ENCODE data around the gene VSNL1. TPM values are rescaled to one million over a fixed set of nuclear protein-coding genes. Genes with fewer than 3 reads are reported as not detected.

VSNL1 gene
- total RNA-seq, 3 donors from 2014 or later, result 2.1 to 5.4 (median 2.1) TPM

DNA sequence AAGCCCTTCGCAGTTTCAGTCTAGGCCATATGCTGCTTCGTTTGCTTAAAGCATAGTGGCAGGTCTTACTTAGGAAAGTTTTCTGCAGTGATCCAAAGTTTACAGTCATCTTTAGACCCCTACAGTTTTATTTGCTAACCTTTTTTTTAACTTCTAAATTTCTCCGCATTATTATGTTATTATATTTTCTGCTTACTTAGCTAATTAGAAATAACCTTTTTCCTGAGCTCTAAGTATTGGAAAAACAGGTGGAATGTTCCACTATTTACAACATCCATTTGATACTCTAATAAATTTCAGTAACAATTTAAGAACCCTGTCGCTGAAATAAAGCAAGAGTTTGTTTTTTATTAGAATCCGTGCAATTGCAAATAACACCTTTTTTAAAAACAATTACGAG, 18.2 kb upstream of the VSNL1 start:
- intact Hi-C loops (cut with DNase I, micrococcal nuclease), result no loop called here
- Histone ChIP-seq H3K9me3 (no peaks in the 10 kb centered on the region), H3K36me3 (ENCODE audit: low read depth) (no peaks in the 10 kb centered on the region), H3K4me3 (no peak overlapping the region), H3K4me1 (ENCODE audit: low read depth) (no peaks in the 10 kb centered on the region)
- TF ChIP-seq, protein P1, sequence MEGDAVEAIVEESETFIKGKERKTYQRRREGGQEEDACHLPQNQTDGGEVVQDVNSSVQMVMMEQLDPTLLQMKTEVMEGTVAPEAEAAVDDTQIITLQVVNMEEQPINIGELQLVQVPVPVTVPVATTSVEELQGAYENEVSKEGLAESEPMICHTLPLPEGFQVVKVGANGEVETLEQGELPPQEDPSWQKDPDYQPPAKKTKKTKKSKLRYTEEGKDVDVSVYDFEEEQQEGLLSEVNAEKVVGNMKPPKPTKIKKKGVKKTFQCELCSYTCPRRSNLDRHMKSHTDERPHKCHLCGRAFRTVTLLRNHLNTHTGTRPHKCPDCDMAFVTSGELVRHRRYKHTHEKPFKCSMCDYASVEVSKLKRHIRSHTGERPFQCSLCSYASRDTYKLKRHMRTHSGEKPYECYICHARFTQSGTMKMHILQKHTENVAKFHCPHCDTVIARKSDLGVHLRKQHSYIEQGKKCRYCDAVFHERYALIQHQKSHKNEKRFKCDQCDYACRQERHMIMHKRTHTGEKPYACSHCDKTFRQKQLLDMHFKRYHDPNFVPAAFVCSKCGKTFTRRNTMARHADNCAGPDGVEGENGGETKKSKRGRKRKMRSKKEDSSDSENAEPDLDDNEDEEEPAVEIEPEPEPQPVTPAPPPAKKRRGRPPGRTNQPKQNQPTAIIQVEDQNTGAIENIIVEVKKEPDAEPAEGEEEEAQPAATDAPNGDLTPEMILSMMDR (IDR thresholded peaks at IDR 0.05), result no peak
- no peak for ATAC-seq
- DNase-seq, result no peak

DNA sequence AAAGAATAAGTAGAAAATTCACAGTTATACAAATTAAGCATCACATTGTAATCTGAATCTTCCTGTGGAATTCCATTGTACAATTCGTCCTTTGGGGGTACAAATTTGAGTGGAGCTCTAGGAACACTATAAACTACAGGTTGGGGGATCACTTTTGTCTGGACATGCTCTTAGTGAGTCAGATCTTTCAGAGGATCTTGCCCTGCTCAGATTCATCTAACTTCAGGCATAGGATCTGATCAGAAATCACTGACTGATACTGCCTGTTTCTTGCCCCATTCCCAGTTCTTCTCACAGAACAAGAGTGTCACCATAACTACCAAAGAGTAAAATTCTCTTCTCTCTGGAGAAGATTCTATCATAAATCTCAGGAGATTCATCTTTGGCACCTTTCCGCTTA, 10.7 kb upstream of the VSNL1 start:
- Histone ChIP-seq H3K4me1 (ENCODE audit: low read depth) (no peaks in the 10 kb centered on the region), H3K9me3 (no peaks in the 10 kb centered on the region), H3K36me3 (ENCODE audit: low read depth) (no peaks in the 10 kb centered on the region), H3K4me3 (no peak overlapping the region)
- DNase-seq (no peak), ATAC-seq (no peak)
- intact Hi-C loops (cut with DNase I, micrococcal nuclease), result no loop called here
- TF ChIP-seq, protein P1 (IDR thresholded peaks at IDR 0.05), result no peak

DNA sequence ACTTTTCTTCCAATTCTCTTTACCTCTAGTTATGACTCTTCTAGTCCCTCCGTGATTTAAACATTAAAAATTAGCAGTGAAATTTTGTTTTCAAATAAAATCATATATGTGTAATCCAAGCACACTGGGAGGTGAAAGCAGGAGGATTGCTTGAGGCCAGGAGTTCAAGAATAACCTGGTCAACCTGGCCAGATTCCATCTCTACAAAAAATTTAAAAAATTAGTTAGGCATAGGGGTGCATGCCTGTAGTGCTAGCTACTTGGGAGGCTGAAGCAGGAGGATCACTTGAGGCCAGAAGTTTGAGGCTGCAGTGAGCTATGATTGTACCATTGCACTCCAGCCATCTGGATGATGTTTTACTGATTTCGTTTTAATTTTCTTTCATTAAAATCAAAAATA, 7.0 kb upstream of the VSNL1 start:
- Histone ChIP-seq H3K9me3 (no peaks in the 10 kb centered on the region), H3K4me1 (ENCODE audit: low read depth) (no peaks in the 10 kb centered on the region), H3K4me3 (no peak overlapping the region), H3K36me3 (ENCODE audit: low read depth) (no peaks in the 10 kb centered on the region)
- ATAC-seq (no peak), DNase-seq (no peak)
- TF ChIP-seq, protein P1 (IDR thresholded peaks at IDR 0.05), result no peak
- intact Hi-C loops (cut with DNase I, micrococcal nuclease), result no loop called here

DNA sequence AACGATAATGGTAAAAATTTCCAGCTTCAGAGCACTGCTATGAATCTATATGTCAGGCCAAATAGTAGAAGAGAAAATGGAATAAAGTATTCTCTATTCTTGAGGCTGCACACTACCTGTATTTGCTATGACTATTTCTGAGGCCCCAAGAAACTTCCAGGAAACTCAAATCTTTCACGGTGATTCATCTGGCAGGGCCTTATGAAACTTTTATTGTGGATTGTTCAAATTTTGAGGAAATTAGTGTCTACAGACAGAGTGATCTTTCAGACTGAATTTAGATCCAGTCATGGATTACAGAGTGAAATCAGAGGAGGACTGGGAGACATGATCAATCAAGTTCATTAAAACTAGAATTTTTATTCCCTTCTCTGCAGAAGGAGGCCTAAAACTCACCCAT, 4.1 kb upstream of the VSNL1 start:
- Histone ChIP-seq H3K4me3 (no peak overlapping the region), H3K4me1 (ENCODE audit: low read depth) (no peaks in the 10 kb centered on the region), H3K36me3 (ENCODE audit: low read depth) (no peaks in the 10 kb centered on the region), H3K9me3 (no peaks in the 10 kb centered on the region)
- TF ChIP-seq, protein P1 (IDR thresholded peaks at IDR 0.05), result no peak
- DNase-seq (no peak), ATAC-seq (no peak)
- intact Hi-C loops (cut with DNase I, micrococcal nuclease), result no loop called here

DNA sequence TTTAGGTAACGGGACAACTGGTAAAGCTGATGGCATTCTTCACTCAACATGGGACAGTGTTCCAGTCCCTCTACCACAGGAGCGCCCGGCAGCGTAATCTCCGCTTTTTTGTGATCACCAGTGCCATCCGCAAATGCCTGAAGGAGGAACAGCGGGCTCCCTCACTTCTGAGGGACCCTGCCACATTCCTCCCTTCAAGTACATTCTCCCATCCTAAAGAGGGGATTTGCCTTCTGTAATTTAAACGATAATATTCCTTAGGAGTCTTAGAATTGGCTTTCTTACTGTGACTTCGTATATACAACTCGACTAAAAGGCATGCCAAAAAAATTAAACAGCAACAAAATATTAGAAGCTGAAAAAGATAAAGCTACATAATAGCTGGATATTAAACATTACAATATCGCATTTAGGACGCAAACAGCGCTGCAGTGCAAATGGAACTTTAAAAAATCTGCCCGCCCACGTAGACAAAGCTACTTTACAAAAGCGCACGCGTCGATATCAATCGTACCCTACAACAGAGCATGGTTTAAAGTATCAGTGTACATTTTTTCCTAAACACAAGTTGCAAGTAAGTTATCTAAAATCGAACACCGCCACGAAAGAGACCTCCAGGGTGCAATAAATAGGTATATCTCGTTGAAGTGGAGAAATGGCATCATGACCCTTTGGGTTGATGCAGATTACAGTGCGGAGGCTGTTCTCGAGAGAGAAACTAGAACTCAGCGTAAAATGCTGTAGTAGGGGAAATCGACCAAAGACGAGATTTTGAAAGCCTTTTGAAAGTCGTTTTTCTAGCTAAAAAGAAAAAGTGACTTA, 2.3 kb upstream of the VSNL1 start:
- no peaks in the 10 kb centered on the region for H3K9me3 ChIP-seq
- intact Hi-C loops (cut with DNase I, micrococcal nuclease), result no loop called here
- ATAC-seq, result peak; percentile 11
- H3K36me3 ChIP-seq (ENCODE audit: low read depth), result no peaks in the 10 kb centered on the region
- peak; percentile 38 to 65 (median 55) for DNase-seq
- TF ChIP-seq, protein P1 (IDR thresholded peaks at IDR 0.05), result no peak
- H3K4me1 ChIP-seq (ENCODE audit: low read depth), result no peaks in the 10 kb centered on the region
- H3K4me3 ChIP-seq, result peak overlapping the region; percentile 25
